Cardiac muscle cell (in vitro differentiated cells and primary cell): ENCODE data around the gene KCNIP4. TPM values are rescaled to one million over a fixed set of nuclear protein-coding genes. Genes with fewer than 3 reads are reported as not detected.

Experiments
- DNase-seq, 2 donors: peaks; one replicate each; pipeline versions ENCODE4 v3.0.0 to v3.0.0-alpha.2; 2010 to 2017; ENCODE audit warnings: low read depth in 1 of 2, low spot score in 1 of 2
- H3K27ac ChIP-seq: fragments of 200-600 bp; sonication (generic); 2 replicates; pipeline ENCODE4 v1.5.1; 2016
- H3K27me3 ChIP-seq: fragments of 200-600 bp; sonication (generic); 2 replicates; pipeline ENCODE4 v1.6.0; 2016; ENCODE audit warnings: control low read depth
- H3K36me3 ChIP-seq: fragments of 200-600 bp; sonication (generic); 2 replicates; pipeline ENCODE4 v1.5.1; 2016; ENCODE audit warnings: control low read depth
- H3K4me1 ChIP-seq: fragments of 200-600 bp; sonication (generic); 2 replicates; pipeline ENCODE4 v1.8.1; 2017; ENCODE audit warnings: low read depth, mild to moderate bottlenecking, mixed run types
- H3K4me3 ChIP-seq: fragments of 200-600 bp; sonication (generic); 2 replicates; pipeline ENCODE4 v1.5.1; 2016; ENCODE audit warnings: mild to moderate bottlenecking
- H3K9me3 ChIP-seq: fragments of 200-600 bp; sonication (generic); 2 replicates; pipeline ENCODE4 v1.5.1; 2017; ENCODE audit warnings: low read depth, mild to moderate bottlenecking, control low read depth
- polyA plus RNA-seq: library from polyadenylated mRNA; unstranded; fragments of >200 nt; fragmentation: Nextera tagmentation; extraction: Ambion mirVana; gene quantifications from 2 replicates; pipeline ENCODE4 v1.2.1, GENCODE V29; 2016
- total RNA-seq: library from RNA; depleted of rRNA; stranded (reverse); fragments of >200 nt; gene quantifications from 2 replicates; pipeline ENCODE4 v1.2.3, GENCODE V29; 2016
- TF ChIP-seq, protein P1 (sequence below): IDR thresholded peaks from 2 replicates; pipeline ENCODE4 v1.5.1; 2012; ENCODE audit warnings: low read depth, mild to moderate bottlenecking, low read length

Gene KCNIP4
- total and polyA plus RNA-seq, 2 experiments from 2014 or later = 14.5 to 15.9 TPM

DNA sequence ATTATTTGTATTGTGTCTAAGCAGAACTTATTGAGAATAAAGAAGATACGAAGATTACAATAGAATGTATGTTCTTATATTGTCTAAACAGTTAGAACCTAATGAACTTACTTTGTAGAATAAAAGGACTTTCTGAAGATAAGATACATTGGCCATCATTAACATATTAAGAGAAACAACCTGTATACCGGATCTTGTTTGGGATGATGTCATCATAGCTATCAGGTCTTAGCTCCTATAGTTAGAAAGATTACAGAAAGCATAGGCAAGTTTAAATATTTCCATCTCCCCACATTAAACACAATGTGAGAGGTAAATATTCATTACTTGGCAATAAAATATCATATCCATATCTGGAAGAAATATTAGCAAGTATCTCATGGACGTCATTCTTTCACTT, 966.0 kb downstream of the KCNIP4 start:
- no peaks in the 10 kb centered on the region for H3K4me1 ChIP-seq
- no peaks in the 10 kb centered on the region for H3K9me3 ChIP-seq
- H3K27ac ChIP-seq = no peak overlapping the region
- peaks cover 41% of the 10 kb centered on the region for H3K27me3 ChIP-seq
- no peaks in the 10 kb centered on the region for H3K36me3 ChIP-seq
- no peak for DNase-seq
- TF ChIP-seq, protein P1, sequence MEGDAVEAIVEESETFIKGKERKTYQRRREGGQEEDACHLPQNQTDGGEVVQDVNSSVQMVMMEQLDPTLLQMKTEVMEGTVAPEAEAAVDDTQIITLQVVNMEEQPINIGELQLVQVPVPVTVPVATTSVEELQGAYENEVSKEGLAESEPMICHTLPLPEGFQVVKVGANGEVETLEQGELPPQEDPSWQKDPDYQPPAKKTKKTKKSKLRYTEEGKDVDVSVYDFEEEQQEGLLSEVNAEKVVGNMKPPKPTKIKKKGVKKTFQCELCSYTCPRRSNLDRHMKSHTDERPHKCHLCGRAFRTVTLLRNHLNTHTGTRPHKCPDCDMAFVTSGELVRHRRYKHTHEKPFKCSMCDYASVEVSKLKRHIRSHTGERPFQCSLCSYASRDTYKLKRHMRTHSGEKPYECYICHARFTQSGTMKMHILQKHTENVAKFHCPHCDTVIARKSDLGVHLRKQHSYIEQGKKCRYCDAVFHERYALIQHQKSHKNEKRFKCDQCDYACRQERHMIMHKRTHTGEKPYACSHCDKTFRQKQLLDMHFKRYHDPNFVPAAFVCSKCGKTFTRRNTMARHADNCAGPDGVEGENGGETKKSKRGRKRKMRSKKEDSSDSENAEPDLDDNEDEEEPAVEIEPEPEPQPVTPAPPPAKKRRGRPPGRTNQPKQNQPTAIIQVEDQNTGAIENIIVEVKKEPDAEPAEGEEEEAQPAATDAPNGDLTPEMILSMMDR = no peak
- no peak overlapping the region for H3K4me3 ChIP-seq

DNA sequence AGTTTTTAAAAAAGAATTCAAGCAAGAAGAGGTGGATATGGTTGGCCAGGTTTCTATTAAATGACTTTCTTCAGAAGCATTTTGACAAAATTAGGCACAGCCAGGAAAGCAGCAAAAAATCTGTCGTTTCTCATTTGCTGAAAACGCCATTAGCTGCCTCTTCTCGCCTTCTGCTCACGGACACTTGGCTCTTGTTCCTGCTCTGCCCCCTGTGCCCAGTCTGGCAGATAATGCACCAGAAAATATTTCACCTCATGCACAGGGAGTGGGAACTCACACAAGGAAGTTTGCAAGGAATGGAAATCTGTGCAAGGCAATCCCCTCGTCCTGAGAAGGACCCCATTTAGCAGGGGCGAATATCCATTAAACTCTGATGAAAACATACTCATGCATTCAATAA, 988.3 kb downstream of the KCNIP4 start:
- Histone ChIP-seq H3K4me3 (no peak overlapping the region), H3K4me1 (no peaks in the 10 kb centered on the region), H3K27me3 (no peaks in the 10 kb centered on the region), H3K36me3 (no peaks in the 10 kb centered on the region), H3K27ac (no peak overlapping the region), H3K9me3 (no peaks in the 10 kb centered on the region)
- no peak for DNase-seq
- TF ChIP-seq, protein P1 = no peak

DNA sequence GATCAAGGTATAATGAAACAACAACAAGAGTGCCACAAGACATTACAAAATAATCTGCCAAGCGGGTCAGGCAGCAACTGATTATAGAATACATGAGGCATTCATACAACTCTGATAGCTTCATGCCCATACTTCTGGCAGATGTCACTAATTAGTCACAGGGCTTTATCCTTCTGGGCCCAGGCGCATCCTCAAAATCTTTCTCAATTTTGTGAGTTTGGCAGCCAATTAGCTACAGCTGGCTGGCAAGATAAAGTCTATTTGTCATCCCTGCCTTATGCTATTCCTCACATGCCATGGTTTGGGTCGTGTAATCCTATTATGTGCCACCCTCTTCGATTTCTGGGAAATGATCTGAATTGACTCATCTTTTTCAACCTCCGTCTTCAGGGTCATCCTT, 994.0 kb downstream of the KCNIP4 start:
- no peak for DNase-seq
- Histone ChIP-seq H3K9me3 (no peaks in the 10 kb centered on the region), H3K4me1 (no peaks in the 10 kb centered on the region), H3K4me3 (no peak overlapping the region), H3K36me3 (no peaks in the 10 kb centered on the region), H3K27ac (no peak overlapping the region), H3K27me3 (no peaks in the 10 kb centered on the region)
- TF ChIP-seq, protein P1 = no peak

DNA sequence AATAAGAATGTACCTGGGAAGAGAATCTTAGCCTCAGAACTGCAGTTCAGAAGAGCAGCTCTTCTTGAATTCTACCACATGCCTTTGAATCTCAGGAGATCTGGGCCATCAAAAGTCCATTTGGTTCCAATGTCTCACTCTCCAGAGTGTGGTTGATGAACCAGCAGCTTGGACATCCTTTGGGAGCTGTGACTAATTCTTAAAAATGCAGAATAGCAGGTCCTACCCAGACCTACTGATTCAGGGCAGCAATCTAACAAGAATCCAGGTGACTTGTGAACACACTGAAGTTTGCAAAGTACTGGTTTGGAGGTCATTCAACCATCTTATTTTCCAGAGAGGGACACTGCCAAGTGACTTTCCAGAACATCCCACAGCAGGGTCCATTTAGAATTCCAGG, 1003.6 kb downstream of the KCNIP4 start:
- Histone ChIP-seq H3K27ac (no peak overlapping the region), H3K4me1 (no peaks in the 10 kb centered on the region), H3K27me3 (no peaks in the 10 kb centered on the region), H3K4me3 (no peak overlapping the region), H3K36me3 (no peaks in the 10 kb centered on the region), H3K9me3 (no peaks in the 10 kb centered on the region)
- DNase-seq = no peak
- TF ChIP-seq, protein P1 = no peak

DNA sequence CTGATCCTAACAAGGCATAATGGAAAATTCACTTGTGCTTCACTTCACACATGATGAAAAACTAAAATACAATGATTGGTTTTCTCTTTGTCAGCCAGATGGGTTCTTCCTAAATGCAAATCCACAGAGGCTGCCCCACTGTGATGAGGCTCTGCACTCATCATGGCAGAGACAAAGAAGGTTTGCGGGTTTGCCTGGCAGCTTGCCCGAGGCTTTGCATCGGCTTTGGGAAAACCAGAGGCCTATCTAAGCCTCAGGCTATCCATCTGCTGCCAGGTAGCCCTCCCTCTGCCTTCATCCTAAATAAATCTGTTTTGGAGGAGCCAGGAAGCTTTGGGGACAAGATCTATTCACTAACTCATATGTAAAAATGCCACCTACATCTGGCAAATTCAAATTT, 1004.1 kb downstream of the KCNIP4 start:
- DNase-seq = no peak
- TF ChIP-seq, protein P1 = no peak
- Histone ChIP-seq H3K4me3 (no peak overlapping the region), H3K27me3 (no peaks in the 10 kb centered on the region), H3K4me1 (no peaks in the 10 kb centered on the region), H3K9me3 (no peaks in the 10 kb centered on the region), H3K27ac (no peak overlapping the region), H3K36me3 (no peaks in the 10 kb centered on the region)

DNA sequence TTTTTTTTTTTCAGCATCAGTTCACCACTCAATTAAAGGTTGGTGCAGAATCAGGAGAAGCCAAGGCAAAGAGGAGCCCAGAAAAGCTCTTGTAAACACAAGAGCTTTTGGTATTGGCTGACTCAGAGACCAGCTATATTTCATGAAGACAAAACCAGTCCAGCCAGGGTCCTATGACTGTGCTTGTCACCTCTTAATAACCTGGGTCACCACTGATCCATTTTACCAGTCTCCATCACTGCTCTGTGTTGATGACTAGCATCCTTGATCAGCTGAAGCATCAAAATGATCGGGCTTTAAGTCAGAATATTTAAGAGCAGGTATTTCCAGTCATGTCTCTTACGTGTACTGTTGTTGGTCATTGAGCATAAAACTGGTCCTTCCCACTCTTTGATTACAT, 1010.4 kb downstream of the KCNIP4 start:
- Histone ChIP-seq H3K4me1 (no peaks in the 10 kb centered on the region), H3K36me3 (no peaks in the 10 kb centered on the region), H3K9me3 (no peaks in the 10 kb centered on the region), H3K27ac (no peak overlapping the region), H3K27me3 (no peaks in the 10 kb centered on the region), H3K4me3 (no peak overlapping the region)
- DNase-seq = no peak
- TF ChIP-seq, protein P1 = no peak
